ENCODE data around the gene CPD. TPM values are rescaled to one million over a fixed set of nuclear protein-coding genes. Genes with fewer than 3 reads are reported as not detected.
A peak's percentile ranks its signal among the peaks of the same experiment; 100 is the strongest.
"Not testable (repeated sequence)": the region's sequence is repeated elsewhere in the genome, so short reads cannot be mapped to it uniquely, and the experiment has no call there.

CPD gene
- total RNA-seq, 4 donors from 2014 or later = 54.6 to 144 (median 104) TPM

- intact Hi-C loops (cut with DNase I; ENCODE audit: low total_unique reads) = no loop called here
- Histone ChIP-seq H3K4me3 (no peak overlapping the region), H3K27me3 (no peaks in the 10 kb centered on the region), H3K27ac (no peak overlapping the region), H3K36me3 (no peaks in the 10 kb centered on the region), H3K9me3 (no peaks in the 10 kb centered on the region), H3K4me1 (no peaks in the 10 kb centered on the region)
- DNase-seq = no peak
- TF ChIP-seq POLR2A (IDR thresholded peaks at IDR 0.05) (no peak), CTCF (IDR thresholded peaks at IDR 0.05) (peak; percentile 27 to 38 (median 32))
Observed at GRCh38 chr17:30336369-30337171, 42.2 kb upstream of the CPD start.

DNA sequence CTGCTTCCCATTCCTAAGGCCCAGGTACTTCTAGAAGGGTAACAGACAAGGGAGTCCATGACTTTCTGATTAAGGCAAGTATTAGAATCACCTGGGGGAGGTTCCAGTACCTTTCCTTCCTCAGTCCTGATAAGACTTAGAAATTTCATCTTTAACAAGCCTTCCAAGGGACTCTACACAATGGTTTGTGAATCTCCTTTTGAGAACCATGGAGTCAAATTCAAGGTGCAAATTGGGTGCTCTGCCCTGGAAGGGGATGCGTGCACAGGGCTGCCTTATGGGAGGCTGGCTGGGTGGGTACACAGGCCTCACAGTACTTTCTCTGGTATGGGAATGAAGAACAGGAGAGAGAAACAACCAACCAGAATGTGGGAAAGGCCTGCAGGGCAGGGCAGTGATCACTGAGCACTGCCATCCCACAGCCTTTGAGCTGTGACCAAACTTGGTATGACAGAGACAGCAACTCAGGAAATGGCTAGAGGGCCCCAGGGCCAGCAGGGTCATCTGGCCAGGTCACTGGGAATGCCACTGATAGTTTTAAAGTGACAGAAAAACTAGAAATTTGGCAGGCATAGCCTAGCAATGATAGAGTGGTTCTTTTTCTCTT lies 41.2 kb upstream of the CPD start:
- DNase-seq = no peak
- Histone ChIP-seq H3K9me3 (no peaks in the 10 kb centered on the region), H3K4me3 (no peak overlapping the region), H3K27ac (no peak overlapping the region), H3K27me3 (no peaks in the 10 kb centered on the region), H3K4me1 (no peaks in the 10 kb centered on the region), H3K36me3 (no peaks in the 10 kb centered on the region)
- intact Hi-C loops (cut with DNase I; ENCODE audit: low total_unique reads) = no loop called here
- TF ChIP-seq CTCF (IDR thresholded peaks at IDR 0.05) = no peak
- TF ChIP-seq POLR2A (IDR thresholded peaks at IDR 0.05) = no peak

GRCh38 chr17:30339086-30339485 lies 39.6 kb upstream of the CPD start:
- Histone ChIP-seq H3K4me3 (no peak overlapping the region), H3K36me3 (no peaks in the 10 kb centered on the region), H3K27me3 (no peaks in the 10 kb centered on the region), H3K9me3 (no peaks in the 10 kb centered on the region), H3K4me1 (no peaks in the 10 kb centered on the region), H3K27ac (no peak overlapping the region)
- no peak for DNase-seq
- intact Hi-C loops (cut with DNase I; ENCODE audit: low total_unique reads) = no loop called here
- no peak for TF ChIP-seq CTCF (IDR thresholded peaks at IDR 0.05)
- TF ChIP-seq POLR2A (IDR thresholded peaks at IDR 0.05) = no peak

- H3K27ac ChIP-seq = peak overlapping the region; percentile 70 to 85
- no peaks in the 10 kb centered on the region for H3K4me1 ChIP-seq
- H3K9me3 ChIP-seq = no peaks in the 10 kb centered on the region
- no peaks in the 10 kb centered on the region for H3K36me3 ChIP-seq
- H3K4me3 ChIP-seq = no peak overlapping the region
- intact Hi-C loops (cut with DNase I; ENCODE audit: low total_unique reads) = no loop called here
- no peaks in the 10 kb centered on the region for H3K27me3 ChIP-seq
- TF ChIP-seq POLR2A (IDR thresholded peaks at IDR 0.05) = no peak
- TF ChIP-seq CTCF (IDR thresholded peaks at IDR 0.05) = no peak
- DNase-seq = no peak
Observed at GRCh38 chr17:30340801-30341356, 37.8 kb upstream of the CPD start.

DNA sequence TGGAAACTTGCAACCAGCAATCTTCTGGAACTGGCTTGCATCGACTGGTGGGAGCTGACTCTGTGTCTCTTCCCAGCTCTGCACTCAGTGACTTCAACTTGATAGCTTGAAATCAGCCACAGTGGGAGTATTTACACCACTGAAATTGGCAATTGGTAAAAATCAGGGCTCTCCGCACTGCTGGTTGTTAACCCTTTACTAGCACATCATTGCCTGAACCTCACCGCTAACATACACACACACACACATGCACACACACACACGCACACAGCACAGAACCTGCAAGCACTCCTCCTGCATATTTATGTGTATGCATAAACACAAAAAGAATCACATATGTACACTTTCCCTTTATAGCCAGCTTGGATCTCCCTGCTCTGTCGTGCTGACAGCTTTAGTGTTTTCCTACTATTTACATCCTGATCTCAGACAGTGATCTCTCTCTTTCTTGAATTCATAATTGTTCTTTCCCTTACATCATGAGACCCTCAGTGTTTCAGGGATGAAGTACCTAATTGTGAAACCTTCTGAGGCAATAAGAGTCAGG lies 37.0 kb upstream of the CPD start:
- H3K4me1 ChIP-seq = no peaks in the 10 kb centered on the region
- TF ChIP-seq POLR2A (IDR thresholded peaks at IDR 0.05) = no peak
- no peak for TF ChIP-seq CTCF (IDR thresholded peaks at IDR 0.05)
- H3K27ac ChIP-seq = peak overlapping the region; percentile 70 to 85

DNA sequence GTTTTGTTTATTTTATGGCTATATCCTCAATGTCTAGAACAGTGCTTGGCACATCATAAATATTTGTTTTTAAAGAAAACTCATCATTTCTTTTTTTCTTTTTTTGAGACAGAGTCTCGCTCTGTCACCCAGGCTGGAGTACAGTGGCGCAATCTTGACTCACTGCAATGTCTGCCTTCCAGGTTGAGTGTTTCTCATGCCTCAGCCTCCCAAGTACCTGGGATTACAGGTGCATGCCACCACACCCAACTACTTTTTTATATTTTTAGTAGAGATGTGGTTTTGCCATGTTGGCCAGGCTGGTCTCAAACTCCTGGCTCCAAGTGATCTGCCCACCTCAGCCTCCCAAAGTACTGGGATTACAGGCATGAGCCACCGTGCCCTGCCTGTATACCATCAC lies 35.5 kb upstream of the CPD start:
- H3K4me1 ChIP-seq; H3K36me3 ChIP-seq; H3K27me3 ChIP-seq; H3K4me3 ChIP-seq; DNase-seq; H3K27ac ChIP-seq; intact Hi-C loops (cut with DNase I; ENCODE audit: low total_unique reads); H3K9me3 ChIP-seq: not testable (repeated sequence)

More for the DNA sequence above, 37.0 kb upstream of the CPD start:
- H3K9me3 ChIP-seq = no peaks in the 10 kb centered on the region
- intact Hi-C loops (cut with DNase I; ENCODE audit: low total_unique reads) = no loop called here
- H3K36me3 ChIP-seq = no peaks in the 10 kb centered on the region
- no peaks in the 10 kb centered on the region for H3K27me3 ChIP-seq
- no peak for DNase-seq
- H3K4me3 ChIP-seq = no peak overlapping the region

Data from uterus (tissue), 4 donors.